ENCODE results near the gene PRM3. TPM values are rescaled to one million over a fixed set of nuclear protein-coding genes. Genes with fewer than 3 reads are reported as not detected.

PRM3 gene, protein sequence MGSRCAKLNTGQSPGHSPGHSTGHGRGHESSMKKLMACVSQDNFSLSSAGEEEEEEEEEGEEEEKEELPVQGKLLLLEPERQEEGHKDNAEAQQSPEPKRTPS
- total RNA-seq = not detected

DNA sequence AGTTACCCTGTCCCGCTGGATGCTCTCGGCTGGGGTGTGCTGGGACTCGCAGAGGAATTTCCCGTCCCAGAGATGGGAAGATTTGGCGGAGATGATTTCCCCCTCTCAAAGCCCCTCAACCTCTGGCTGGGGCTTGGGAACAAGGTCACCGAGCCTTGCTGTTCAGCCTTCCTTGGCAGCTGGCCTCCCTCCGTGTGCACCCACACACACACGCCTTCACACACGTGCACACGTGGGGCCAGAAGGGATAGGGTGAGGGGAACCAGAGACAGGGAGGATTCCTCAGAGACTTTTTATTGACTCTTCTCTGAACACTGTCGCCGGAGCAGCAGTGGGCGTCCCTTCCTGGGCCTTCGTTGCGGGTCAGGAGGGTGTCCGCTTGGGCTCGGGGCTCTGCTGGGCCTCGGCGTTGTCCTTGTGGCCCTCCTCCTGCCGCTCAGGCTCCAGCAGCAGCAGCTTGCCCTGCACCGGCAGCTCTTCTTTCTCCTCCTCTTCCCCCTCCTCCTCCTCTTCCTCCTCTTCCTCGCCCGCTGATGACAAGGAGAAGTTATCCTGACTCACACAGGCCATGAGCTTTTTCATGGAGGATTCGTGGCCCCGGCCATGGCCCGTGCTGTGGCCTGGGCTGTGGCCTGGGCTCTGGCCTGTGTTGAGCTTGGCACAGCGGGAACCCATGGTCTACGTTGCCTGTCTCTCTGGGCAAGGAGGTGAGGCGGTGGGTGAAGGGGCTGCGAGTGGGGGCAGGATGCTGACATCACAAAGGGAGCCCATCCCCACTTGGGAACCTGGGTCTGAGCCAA lies at the start of gene PRM3:
Gene PRM3 (minus strand): TSS at position 709 of the 800 bp plus-strand sequence. CDS start 34 bp downstream, at position 675.
- no peak for ATAC-seq
- H3K4me3 Mint-ChIP-seq = no peak within 1 kb of the TSS
- H3K9me3 Mint-ChIP-seq = no peaks in the 10 kb centered on the region
- H3K27me3 Mint-ChIP-seq (ENCODE audit: low read depth) = peaks cover 4% of the 10 kb centered on the region
- H3K4me1 Mint-ChIP-seq (ENCODE audit: low read depth) = no peaks in the 10 kb centered on the region
- no peaks in the 10 kb centered on the region for H3K36me3 Mint-ChIP-seq (ENCODE audit: insufficient read depth)
- no peak for DNase-seq

DNA sequence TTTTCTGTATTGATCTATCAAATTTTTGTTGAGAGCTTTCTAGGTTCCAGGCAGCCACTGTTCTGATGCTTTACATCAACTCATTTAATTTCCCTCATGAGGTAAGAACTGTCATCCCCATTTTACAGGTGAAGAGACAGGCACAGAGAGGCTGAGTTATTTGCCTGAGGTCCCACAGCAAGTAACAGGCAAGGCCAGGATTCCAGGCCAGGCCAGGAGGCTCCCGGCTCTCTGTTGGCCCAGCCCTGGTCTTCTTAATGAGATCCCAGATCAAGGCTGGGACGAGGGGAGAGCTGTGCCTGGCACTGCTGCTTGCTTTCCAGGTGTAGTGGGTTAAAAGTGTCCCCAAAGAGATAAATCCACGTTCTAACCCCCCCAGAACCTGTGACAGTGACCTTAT lies 49.4 kb upstream of the PRM3 start:
- Mint-ChIP-seq H3K4me3 (no peak overlapping the region), H3K36me3 (ENCODE audit: insufficient read depth) (no peaks in the 10 kb centered on the region), H3K9me3 (no peaks in the 10 kb centered on the region), H3K4me1 (ENCODE audit: low read depth) (peaks cover 26% of the 10 kb centered on the region), H3K27me3 (ENCODE audit: low read depth) (no peaks in the 10 kb centered on the region)
- DNase-seq (no peak), ATAC-seq (no peak)

DNA sequence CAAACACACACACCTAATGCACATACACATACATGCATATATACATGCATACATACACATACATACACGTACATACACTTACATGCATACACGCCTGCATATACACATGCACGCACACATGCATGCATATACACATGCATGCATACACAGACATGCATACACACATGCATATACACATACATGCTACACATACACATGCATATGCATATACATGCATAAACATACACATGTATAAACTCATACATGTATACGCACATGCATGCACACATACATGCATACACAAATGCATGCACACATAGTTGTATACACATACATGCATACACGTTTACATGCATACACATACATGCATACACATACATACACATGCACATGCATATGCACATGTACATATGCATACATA lies 48.2 kb upstream of the PRM3 start:
- DNase-seq = no peak
- no peaks in the 10 kb centered on the region for H3K36me3 Mint-ChIP-seq (ENCODE audit: insufficient read depth)

DNA sequence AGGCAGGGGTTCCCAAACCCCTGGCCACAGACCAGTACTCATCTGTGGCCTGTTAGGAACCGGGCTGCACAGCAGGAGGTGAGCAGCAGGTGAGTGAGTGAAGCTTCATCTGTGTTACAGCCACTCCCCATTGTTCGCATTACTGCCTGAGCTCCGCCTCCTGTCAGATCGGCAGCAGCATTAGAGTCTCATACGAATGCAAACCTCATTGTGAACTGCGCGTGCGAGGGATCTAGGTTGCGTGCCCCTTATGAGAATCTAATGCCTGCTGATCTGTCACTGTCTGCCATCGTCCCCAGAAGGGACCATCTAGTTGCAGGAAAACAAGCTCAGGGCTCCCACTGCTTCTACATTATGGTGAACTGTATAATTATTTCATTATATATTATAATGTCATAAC lies 46.7 kb upstream of the PRM3 start:
- ATAC-seq = no peak
- no peaks in the 10 kb centered on the region for H3K36me3 Mint-ChIP-seq (ENCODE audit: insufficient read depth)
- no peak overlapping the region for H3K4me3 Mint-ChIP-seq
- no peaks in the 10 kb centered on the region for H3K9me3 Mint-ChIP-seq
- peaks cover 4% of the 10 kb centered on the region for H3K4me1 Mint-ChIP-seq (ENCODE audit: low read depth)
- H3K27me3 Mint-ChIP-seq (ENCODE audit: low read depth) = no peaks in the 10 kb centered on the region
- DNase-seq = no peak

More for the DNA sequence above, 48.2 kb upstream of the PRM3 start:
- H3K27me3 Mint-ChIP-seq (ENCODE audit: low read depth) = no peaks in the 10 kb centered on the region
- ATAC-seq = no peak
- no peaks in the 10 kb centered on the region for H3K9me3 Mint-ChIP-seq
- H3K4me3 Mint-ChIP-seq = no peak overlapping the region
- peaks cover 14% of the 10 kb centered on the region for H3K4me1 Mint-ChIP-seq (ENCODE audit: low read depth)

DNA sequence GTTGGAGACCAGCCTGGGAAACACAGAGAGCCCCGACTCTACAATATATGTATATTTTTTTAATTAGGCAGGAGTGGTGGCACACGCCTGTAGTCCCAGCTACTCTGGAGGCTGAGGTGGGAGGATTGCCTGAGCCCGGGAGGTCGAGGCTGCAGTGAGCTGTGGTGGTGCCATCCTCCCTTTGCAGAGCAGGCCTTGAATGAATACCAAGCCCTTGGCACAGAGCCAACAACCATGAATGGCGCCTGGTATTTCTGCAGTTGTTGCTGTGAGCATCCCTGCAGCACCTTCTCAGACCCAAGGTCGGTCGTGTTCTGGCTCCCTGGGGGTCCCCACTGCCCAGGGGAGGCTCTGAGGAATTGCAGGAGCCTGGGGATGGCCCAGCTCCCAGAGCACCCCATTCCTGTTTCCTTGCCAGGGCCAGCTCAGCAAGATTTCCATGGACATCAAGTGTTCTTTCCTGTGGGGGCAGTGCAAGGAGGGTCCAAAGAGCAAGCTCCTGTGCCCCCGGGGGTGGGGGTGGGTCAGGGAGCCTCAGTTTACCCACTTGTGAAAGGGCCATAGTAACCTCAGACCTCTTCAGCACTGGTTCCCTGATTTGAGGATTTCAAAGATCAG lies 46.2 kb upstream of the PRM3 start:
- Mint-ChIP-seq H3K9me3 (no peaks in the 10 kb centered on the region), H3K27me3 (ENCODE audit: low read depth) (no peaks in the 10 kb centered on the region), H3K4me1 (ENCODE audit: low read depth) (no peaks in the 10 kb centered on the region), H3K36me3 (ENCODE audit: insufficient read depth) (no peaks in the 10 kb centered on the region), H3K4me3 (no peak overlapping the region)
- no peak for ATAC-seq
- no peak for DNase-seq

DNA sequence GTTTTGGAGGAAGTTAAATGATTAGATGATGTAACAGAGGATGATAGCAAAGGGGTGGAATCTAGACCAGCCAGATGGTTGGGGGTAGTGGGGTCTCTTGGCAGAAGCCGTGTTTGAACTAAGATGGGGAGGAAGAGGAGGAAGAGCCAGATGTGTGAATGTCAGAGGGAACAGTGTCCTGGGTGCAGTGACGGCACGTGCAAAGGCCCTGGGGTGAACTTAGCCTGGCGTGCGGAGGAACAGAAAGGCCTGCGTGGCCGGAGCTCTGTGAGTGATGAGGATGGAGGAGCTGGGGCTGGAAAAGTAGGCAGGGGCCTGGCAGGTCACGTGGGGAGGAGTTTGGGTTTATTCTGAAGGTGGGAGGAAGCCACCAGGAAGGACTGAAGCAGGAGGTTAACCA lies 45.4 kb upstream of the PRM3 start:
- Mint-ChIP-seq H3K9me3 (no peaks in the 10 kb centered on the region), H3K27me3 (ENCODE audit: low read depth) (no peaks in the 10 kb centered on the region), H3K4me1 (ENCODE audit: low read depth) (peaks cover 1% of the 10 kb centered on the region), H3K36me3 (ENCODE audit: insufficient read depth) (no peaks in the 10 kb centered on the region), H3K4me3 (no peak overlapping the region)
- ATAC-seq (no peak), DNase-seq (no peak)

DNA sequence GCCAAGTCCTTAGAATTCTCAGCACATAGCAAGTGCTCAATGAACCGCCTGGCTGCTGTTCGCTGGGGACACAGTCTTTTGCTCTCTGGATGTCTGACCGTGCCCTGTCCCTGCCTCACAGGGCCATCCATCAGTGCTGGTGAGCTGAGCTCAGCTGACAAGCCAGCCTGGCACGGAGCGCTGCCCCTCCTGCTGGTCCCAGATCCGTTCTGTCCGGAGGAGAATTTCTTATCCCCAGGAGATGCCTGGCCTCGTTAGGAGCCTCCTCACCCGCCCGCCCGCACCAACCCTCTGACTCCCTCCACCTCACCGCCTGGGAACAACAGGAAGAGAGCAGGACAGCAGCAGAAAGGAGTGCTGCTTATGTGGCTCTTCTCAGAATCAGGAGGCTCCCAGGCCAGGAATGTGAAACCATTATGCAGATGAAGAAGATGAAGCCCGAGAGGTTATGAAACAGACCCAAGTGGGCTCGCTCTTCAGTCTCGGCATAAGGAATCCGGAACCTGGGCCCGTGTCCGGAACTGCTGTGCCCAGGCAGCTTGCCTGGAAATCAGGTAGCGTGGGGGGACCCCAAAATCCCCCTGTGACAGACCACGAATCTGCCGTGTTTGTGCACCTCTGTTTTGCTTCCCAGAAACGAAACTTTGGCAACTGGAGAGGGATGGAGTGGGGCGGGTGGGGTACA lies 43.0 kb upstream of the PRM3 start:
- DNase-seq (no peak), ATAC-seq (no peak)
- Mint-ChIP-seq H3K27me3 (ENCODE audit: low read depth) (no peaks in the 10 kb centered on the region), H3K36me3 (ENCODE audit: insufficient read depth) (no peaks in the 10 kb centered on the region), H3K4me3 (no peak overlapping the region), H3K9me3 (no peaks in the 10 kb centered on the region), H3K4me1 (ENCODE audit: low read depth) (peaks cover 23% of the 10 kb centered on the region)

DNA sequence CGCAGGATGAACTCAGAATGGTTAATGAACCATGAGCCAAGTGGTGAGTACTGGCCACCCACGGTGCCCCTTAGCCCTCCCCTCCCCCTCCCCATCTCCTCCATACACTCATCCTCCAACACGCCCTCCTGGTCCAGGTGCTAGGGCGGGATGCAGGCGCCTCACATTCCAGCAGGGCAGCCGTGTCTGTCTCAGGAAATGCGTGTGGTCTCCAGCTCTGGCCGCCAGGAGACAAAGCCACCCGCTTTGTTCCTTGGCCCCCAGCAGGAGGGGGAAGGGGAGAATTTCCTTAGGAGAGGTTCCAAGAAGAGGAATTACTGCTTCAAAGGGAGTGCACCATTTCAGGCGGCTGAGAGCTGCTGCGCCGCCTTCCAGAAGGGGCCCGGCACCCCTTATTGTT lies 42.1 kb upstream of the PRM3 start:
- DNase-seq (no peak), ATAC-seq (no peak)
- peaks cover 32% of the 10 kb centered on the region for H3K4me1 Mint-ChIP-seq (ENCODE audit: low read depth)
- no peak overlapping the region for H3K4me3 Mint-ChIP-seq
- H3K36me3 Mint-ChIP-seq (ENCODE audit: insufficient read depth) = no peaks in the 10 kb centered on the region
- no peaks in the 10 kb centered on the region for H3K27me3 Mint-ChIP-seq (ENCODE audit: low read depth)
- no peaks in the 10 kb centered on the region for H3K9me3 Mint-ChIP-seq

DNA sequence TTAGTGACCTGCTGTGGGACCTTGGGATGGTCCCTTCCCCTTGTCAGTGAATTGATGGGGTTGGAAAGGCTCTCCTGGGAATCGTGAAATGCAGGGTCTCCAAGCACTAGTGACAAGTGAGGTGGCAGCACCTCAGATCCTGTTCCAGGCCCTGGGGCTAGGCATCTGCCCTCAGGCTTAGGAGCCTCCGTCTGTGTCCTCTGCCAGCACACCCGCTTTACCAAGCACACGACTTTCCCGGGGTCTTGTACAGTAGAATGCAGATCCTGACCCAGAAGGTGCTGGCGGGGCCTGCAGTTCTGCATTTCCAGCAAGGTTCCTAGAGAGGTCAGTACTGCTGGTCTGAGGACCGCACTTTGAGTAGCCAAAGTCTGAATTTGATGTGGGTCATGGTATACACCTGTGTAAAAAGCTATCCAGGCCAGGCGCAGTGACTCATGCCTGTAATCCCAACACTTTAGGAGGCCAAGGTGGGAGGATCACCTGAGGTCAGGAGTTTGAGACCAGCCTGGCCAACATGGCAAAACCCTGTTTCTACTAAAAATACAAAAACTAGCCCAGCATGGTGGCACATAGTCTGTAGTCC lies 41.0 kb upstream of the PRM3 start:
- ATAC-seq (no peak), DNase-seq (no peak)
- Mint-ChIP-seq H3K36me3 (ENCODE audit: insufficient read depth) (no peaks in the 10 kb centered on the region), H3K9me3 (no peaks in the 10 kb centered on the region), H3K4me3 (no peak overlapping the region), H3K27me3 (ENCODE audit: low read depth) (no peaks in the 10 kb centered on the region), H3K4me1 (ENCODE audit: low read depth) (peaks cover 39% of the 10 kb centered on the region)

DNA sequence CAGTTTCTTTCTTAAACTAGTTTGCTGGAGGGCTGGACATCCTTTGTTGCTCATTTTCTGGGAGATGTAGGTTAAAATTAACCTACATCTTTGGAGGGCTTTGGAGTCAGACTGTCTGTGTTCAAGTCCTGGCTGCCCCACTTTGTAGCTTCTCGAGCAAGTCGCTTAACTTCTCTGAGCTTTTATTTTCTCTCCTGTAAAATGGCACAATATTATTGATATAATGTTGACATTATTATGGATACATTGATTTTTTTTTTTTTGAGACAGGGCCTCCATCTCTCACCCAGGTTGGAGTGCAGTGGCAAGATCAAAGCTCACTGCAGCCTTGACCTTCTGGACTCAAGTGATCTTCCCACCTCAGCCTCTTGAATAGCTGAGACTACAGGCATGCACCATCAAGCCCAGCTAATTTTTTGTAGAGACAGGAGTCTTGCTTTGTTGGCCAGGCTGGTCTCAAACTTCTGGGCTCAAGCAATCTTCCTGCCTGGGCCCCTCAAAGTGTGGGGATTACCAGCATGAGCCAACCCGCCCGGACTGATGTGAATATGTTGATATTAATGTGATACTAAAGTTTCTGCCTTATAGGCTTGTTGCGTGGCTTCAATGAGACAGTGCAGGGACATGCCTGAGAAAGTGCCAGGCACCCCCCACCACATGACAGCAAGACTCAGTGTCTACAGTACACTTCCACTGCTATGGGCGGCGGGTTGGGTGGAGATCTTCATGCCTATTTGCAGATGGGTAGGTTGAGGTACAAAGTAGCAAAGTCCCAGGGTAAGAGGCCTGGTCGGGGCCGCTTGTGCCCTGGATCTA lies 40.3 kb upstream of the PRM3 start:
- Mint-ChIP-seq H3K27me3 (ENCODE audit: low read depth) (no peaks in the 10 kb centered on the region), H3K4me1 (ENCODE audit: low read depth) (peaks cover 39% of the 10 kb centered on the region), H3K36me3 (ENCODE audit: insufficient read depth) (no peaks in the 10 kb centered on the region), H3K4me3 (no peak overlapping the region), H3K9me3 (no peaks in the 10 kb centered on the region)
- no peak for DNase-seq
- no peak for ATAC-seq

DNA sequence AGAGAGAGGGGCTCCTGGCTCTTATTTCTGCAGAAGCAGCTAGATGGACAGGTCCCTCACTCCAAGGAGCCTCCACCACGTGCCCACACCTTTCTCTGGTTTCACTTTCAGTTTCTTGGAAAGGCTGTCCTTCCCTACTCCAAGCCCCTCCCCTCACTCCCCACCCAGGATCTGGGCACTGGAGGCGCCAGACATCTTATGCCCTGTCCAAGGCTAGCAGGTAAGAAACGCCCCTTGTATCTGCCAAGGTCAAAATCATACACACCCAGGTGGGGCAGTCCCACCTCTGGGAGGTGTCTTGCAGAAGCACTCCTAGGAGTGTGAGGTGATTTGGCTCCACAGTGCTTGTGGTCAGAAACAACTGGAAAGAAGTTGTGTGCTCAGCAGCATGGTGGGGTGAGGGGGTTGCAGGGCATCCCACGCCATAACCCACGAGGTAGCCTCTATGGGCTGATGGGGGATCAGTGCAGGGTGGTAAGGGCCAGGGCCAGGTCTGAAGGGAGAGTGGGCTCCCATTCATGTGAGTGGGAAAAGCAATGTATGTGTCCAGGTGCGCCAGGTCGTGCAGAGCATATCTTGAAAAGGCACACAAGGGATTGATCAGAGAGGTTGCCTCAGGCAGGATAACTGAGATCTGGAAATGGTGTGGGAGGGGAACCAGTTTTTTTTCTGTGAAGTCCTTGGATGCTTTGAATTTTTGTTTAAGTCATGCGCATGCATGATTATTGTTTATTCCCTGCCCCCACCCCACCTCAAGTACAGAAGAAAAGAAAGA lies 39.5 kb upstream of the PRM3 start:
- H3K4me1 Mint-ChIP-seq (ENCODE audit: low read depth) = peaks cover 39% of the 10 kb centered on the region
- no peak for DNase-seq
- ATAC-seq = no peak
- no peak overlapping the region for H3K4me3 Mint-ChIP-seq
- H3K36me3 Mint-ChIP-seq (ENCODE audit: insufficient read depth) = no peaks in the 10 kb centered on the region
- no peaks in the 10 kb centered on the region for H3K9me3 Mint-ChIP-seq
- H3K27me3 Mint-ChIP-seq (ENCODE audit: low read depth) = no peaks in the 10 kb centered on the region

DNA sequence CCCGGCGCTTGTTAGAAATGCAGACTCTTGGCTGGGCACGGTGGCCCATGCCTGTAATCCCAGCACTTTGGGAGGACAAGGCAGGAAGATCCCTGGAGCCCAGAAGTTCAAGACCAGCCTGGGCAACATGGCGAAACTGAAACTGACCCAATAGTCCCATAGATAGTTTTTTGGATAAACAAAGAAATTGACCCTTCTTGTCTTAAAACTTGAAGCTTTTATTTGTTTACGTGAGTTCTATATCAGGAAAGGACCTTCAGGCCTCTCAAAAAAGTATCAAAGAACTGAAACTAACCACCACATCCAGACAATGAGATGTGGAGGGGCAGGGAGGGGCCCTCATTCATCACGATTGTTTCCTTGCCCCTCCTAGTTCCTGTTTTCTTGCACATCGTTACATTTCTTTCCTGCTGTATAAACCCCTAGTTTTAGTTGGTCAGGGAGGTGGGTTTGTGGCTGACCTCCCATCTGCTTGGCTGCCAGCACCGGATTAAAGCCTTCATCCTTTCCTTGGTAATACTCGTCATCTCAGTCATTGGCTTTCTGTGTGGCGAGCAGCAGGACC lies 37.6 kb upstream of the PRM3 start:
- DNase-seq = no peak
- Mint-ChIP-seq H3K4me1 (ENCODE audit: low read depth) (peaks cover 42% of the 10 kb centered on the region), H3K27me3 (ENCODE audit: low read depth) (no peaks in the 10 kb centered on the region), H3K36me3 (ENCODE audit: insufficient read depth) (no peaks in the 10 kb centered on the region), H3K4me3 (no peak overlapping the region), H3K9me3 (no peaks in the 10 kb centered on the region)
- ATAC-seq = peak in 1 of 2 donors; percentile 11

DNA sequence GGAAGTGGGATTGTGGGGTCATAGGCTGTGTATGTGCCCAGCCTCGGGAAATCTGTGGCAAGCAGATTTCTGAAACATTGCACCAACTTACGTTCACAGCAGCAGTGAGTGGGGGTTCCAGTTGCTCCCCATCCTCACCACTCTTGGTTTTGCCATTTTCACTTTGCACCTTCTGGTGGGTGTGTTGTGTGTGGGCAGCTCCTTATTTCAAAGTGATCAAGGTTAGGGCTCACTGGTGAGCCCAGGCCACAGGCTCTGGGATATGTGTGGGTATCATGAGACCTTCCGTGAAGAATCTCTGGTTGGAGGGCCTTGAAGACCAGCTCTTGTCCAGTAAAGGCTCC lies 37.2 kb upstream of the PRM3 start:
- no peaks in the 10 kb centered on the region for H3K9me3 Mint-ChIP-seq
- no peaks in the 10 kb centered on the region for H3K27me3 Mint-ChIP-seq (ENCODE audit: low read depth)
- ATAC-seq = no peak
- H3K4me3 Mint-ChIP-seq = no peak overlapping the region
- peaks cover 42% of the 10 kb centered on the region for H3K4me1 Mint-ChIP-seq (ENCODE audit: low read depth)
- DNase-seq = no peak
- H3K36me3 Mint-ChIP-seq (ENCODE audit: insufficient read depth) = no peaks in the 10 kb centered on the region
